Measurements from ENCODE around the gene CYS1.

DNA sequence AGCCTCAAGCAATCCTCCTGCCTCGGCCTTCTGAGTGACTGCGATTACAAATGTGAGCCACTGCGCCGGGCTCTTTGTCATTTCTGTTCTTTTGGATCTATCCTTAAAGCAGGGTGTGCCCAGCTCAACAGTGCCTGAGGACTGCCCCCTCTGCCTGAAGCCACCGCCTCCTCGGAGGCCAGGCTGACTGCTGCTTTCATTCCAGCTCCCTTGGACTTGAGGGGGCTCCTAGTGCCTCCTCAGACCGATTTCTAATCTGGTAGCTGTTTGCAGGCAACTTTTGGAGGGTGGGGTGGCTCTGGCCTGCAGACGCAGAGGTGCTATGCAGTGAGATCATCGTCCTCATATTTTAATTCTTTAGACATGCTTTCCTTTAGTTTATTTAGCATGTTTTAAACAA lies 72.8 kb downstream of the CYS1 start:
- TF ChIP-seq, protein P1, sequence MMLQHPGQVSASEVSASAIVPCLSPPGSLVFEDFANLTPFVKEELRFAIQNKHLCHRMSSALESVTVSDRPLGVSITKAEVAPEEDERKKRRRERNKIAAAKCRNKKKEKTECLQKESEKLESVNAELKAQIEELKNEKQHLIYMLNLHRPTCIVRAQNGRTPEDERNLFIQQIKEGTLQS (IDR thresholded peaks at IDR 0.05), result no peak
- TF ChIP-seq, protein P2, sequence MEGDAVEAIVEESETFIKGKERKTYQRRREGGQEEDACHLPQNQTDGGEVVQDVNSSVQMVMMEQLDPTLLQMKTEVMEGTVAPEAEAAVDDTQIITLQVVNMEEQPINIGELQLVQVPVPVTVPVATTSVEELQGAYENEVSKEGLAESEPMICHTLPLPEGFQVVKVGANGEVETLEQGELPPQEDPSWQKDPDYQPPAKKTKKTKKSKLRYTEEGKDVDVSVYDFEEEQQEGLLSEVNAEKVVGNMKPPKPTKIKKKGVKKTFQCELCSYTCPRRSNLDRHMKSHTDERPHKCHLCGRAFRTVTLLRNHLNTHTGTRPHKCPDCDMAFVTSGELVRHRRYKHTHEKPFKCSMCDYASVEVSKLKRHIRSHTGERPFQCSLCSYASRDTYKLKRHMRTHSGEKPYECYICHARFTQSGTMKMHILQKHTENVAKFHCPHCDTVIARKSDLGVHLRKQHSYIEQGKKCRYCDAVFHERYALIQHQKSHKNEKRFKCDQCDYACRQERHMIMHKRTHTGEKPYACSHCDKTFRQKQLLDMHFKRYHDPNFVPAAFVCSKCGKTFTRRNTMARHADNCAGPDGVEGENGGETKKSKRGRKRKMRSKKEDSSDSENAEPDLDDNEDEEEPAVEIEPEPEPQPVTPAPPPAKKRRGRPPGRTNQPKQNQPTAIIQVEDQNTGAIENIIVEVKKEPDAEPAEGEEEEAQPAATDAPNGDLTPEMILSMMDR (IDR thresholded peaks at IDR 0.05; ENCODE audit: low read depth, low read length, missing input control), result no peak
- TF ChIP-seq TAF1 (conservative IDR thresholded peaks at IDR 0.05) (no peak), YY1 (IDR thresholded peaks at IDR 0.05) (no peak), HNF4G (IDR thresholded peaks at IDR 0.05) (no peak), SP1 (IDR thresholded peaks at IDR 0.05) (no peak)
- TF ChIP-seq, protein P3, sequence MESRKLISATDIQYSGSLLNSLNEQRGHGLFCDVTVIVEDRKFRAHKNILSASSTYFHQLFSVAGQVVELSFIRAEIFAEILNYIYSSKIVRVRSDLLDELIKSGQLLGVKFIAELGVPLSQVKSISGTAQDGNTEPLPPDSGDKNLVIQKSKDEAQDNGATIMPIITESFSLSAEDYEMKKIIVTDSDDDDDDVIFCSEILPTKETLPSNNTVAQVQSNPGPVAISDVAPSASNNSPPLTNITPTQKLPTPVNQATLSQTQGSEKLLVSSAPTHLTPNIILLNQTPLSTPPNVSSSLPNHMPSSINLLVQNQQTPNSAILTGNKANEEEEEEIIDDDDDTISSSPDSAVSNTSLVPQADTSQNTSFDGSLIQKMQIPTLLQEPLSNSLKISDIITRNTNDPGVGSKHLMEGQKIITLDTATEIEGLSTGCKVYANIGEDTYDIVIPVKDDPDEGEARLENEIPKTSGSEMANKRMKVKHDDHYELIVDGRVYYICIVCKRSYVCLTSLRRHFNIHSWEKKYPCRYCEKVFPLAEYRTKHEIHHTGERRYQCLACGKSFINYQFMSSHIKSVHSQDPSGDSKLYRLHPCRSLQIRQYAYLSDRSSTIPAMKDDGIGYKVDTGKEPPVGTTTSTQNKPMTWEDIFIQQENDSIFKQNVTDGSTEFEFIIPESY (IDR thresholded peaks at IDR 0.05), result no peak
- TF ChIP-seq, protein P4, sequence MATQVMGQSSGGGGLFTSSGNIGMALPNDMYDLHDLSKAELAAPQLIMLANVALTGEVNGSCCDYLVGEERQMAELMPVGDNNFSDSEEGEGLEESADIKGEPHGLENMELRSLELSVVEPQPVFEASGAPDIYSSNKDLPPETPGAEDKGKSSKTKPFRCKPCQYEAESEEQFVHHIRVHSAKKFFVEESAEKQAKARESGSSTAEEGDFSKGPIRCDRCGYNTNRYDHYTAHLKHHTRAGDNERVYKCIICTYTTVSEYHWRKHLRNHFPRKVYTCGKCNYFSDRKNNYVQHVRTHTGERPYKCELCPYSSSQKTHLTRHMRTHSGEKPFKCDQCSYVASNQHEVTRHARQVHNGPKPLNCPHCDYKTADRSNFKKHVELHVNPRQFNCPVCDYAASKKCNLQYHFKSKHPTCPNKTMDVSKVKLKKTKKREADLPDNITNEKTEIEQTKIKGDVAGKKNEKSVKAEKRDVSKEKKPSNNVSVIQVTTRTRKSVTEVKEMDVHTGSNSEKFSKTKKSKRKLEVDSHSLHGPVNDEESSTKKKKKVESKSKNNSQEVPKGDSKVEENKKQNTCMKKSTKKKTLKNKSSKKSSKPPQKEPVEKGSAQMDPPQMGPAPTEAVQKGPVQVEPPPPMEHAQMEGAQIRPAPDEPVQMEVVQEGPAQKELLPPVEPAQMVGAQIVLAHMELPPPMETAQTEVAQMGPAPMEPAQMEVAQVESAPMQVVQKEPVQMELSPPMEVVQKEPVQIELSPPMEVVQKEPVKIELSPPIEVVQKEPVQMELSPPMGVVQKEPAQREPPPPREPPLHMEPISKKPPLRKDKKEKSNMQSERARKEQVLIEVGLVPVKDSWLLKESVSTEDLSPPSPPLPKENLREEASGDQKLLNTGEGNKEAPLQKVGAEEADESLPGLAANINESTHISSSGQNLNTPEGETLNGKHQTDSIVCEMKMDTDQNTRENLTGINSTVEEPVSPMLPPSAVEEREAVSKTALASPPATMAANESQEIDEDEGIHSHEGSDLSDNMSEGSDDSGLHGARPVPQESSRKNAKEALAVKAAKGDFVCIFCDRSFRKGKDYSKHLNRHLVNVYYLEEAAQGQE (IDR thresholded peaks at IDR 0.05), result no peak

All from liver (tissue), 3 donors.